SKM-1 treated with dmso at 0.1 percent for 144 hours (cell line): Measurements from ENCODE around the gene TMEM61.
"Not testable (repeated sequence)": the region's sequence is repeated elsewhere in the genome, so short reads cannot be mapped to it uniquely, and the experiment has no call there.

Experiments
- DNase-seq: peaks from one replicate; lab custom pipeline; 2025; ENCODE audit not compliant: unreplicated experiment; lab: John Stamatoyannopoulos, UW

Gene TMEM61

DNA sequence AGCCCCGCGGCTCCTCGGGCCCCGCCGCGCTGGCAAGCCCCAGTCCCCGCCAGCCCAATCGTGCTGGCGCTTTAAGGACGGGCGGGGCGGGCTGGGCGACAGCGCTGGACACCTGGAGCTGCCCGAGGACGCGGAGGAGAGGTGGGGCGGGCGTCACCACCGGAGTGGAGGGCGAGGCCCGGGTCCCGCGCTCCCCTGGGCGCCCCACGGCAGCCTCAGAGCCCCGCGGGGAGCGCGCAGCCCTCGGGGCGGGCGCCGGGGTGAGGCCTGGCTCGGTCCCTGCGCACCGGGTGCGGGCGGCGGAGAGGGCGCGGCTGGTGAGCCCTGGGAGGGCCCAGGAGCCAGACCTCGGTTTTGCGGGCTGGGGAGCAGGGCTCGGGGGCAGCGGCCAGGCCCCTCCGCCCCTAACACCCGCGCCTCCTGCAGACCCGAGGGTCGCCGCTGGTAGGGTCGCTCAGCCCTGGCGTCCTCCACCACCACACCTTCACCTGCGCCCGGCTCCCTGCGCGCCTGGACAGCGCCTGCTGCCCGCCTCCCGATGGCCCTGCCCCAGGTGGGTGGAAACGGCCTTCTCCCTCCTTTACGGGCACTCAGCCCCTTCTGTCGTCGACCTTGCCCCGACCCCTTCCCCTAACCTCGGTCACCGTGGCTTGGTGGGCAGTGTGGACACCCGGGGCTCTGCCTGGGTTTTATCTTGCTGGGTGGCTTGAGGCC is at the start of gene TMEM61:
Gene TMEM61, plus strand, starts transcription at position 101 of the 714 bp plus-strand sequence. Its CDS starts 438 bp downstream, at position 539.
- DNase-seq = no peak

DNA sequence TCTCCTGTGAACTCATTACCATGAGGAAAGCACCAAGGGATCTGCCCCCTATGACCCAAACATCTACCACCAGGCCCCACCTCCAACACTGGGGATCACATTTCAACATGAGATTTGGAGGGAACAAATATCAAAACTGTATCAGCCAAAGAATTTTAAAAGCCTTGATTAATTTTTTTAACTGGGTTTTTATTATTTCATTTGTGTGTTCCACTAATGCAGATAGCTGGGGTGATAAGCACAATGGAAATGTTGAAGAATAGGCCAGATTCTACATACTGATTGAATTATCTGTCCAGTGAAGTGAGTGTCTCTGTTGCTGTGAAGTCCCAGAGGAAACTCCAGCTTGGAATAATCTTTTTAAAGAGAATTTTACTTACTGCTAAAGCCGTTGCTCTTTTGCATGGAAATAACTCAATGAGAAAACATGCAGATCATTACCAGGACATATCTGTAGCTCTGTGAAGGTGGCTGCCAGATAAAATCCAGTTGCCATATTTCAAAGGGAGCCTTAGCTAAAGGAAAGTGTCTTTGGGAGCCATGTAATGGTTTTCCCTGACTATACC is 49.1 kb upstream of the TMEM61 start:
- no peak for DNase-seq

DNA sequence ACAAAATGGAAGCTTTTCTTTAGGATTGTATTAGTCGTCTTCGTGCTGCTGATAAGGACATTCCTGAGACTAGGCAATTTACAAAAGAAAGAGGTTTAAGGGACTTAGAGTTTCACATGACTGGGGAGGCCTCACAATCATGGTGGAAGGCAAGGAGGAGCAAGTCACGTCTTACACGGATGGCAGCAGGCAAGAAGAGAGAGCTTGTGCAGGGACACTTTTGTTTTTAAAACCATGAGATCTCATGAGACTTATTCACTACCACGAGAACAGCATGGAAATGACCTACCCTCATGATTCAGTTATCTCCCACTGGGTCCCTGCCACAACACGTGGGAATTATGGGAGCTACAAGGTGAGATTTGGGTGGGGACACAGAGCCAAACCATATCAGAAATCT is 46.3 kb upstream of the TMEM61 start:
- DNase-seq = not testable (repeated sequence)

GRCh38 chr1:54934869-54935268 is 45.6 kb upstream of the TMEM61 start:
- no peak for DNase-seq

DNA sequence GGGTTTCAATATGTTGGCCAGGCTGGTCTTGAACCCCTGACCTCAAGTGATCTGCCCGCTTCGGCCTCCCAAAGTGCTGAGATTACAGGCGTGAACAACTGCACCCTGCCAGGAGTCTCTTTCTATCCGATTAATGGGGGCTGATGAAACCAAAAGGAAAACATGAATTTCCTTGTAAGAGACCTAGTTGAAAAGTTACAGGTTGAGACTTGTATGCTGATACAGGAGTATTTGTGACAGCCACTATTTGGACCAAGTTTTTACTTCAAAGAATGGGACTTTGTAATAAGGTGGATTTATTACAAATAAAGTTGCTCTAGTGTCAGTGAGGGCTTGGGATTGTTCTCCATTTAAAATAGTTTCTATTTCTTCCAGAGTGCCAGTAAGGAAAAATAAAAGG is 43.6 kb upstream of the TMEM61 start:
- no peak for DNase-seq

- DNase-seq = no peak
These were observed 43.0 kb upstream of the TMEM61 start for GRCh38 chr1:54937469-54937868.

DNA sequence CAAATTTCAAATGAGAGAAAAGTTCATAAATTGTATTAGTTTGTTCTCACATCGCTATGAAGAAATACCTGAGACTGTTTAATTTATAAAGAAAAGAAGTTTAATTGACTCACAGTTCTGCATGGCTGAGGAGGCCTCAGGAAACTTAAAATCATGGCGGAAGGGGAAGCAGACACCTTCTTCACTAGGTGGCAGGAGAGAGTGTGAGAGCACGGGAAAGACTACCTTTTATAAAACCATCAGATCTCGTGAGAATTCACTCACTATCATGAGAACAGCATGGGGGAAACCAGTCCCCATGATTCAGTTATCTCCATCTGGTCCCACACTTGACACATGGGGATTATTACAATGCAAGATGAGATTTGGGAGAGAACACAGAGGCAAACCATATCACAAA is 41.5 kb upstream of the TMEM61 start:
- not testable (repeated sequence) for DNase-seq

DNA sequence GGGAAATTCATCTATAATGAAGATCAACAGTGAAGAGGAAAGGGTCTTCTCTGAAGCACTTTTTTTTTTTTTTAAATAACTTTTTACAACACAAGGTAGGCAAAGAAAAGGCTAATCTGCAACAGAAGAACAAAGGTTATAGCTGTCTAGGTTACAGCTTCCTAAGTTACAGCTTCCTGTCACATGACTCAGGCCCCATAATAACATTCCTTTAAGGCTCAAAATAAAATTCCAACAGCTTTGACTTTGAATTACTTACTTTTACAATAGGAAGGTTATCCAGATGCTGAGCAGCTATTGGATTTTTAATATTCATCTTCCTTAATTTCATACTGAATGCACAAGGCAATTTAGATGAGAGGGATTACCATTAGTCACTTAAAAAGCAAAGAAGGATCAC is 40.4 kb upstream of the TMEM61 start:
- DNase-seq = no peak

- no peak for DNase-seq
These were observed 37.5 kb upstream of the TMEM61 start for GRCh38 chr1:54942976-54943375.

GRCh38 chr1:54944610-54945392 is 35.6 kb upstream of the TMEM61 start:
- DNase-seq = peak; percentile 65

DNA sequence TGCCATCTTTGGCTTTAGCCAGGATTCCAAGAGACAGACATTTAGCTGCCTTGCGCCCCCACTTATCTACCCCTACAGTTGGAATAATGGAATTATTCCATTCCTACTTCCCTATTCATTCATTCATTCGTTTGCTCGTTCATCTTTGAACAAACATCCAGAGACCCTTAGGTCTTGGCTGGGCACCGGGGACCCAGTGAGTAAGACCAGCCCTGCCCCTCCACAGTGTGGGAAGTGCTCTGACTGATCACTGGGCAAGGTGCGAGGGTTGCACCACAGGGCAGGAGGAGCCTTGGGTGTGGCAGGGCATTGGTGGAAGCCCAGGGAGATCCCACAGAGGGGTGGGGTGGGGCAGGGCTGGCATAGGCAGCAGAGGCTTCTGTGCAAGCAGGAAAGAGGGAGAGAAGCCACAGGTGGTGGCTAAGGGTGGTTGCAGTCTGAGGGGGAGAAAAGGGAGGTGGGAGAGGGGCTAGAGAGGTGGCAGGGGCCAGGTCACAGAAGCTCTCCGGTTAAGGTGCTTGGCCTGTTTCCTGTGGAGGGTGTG is 35.0 kb upstream of the TMEM61 start:
- no peak for DNase-seq

DNA sequence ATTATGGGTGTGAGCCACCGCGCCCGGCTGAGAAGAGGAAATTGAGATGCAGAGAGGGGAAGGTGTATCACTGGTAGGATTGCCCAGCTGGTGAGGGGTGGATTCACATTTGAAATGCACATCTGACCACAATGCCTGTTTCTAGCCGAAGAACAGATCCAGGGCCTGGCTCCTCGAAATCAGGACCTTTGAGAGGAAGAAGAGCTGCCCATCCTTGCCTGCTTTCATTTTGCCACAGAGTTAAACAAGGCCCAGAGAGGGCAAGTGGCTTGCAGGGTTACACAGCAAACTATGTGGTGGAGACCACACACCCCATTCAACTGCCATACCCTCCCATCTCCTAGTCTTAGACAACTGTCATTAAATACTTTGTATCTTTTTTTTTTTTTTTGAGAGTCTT is 32.9 kb upstream of the TMEM61 start:
- no peak for DNase-seq

GRCh38 chr1:54949053-54949452 is 31.4 kb upstream of the TMEM61 start:
- DNase-seq = no peak

DNA sequence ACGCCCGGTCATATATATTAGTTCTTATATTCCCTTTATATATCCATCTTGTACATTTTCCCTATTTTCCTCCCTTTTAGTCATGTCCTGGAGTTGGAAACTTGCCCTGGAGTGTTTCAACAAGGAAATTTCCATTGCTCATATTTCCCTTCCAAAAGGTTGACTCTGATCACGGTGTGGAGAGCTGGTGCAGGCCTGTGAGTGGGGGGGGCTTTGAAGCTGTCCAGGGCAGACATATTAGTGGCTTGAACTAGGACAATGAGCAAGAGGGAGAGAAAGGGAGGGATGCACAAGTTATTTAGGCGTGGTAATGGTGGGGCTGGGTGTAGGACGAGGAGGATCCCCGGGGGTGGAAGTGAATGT is 30.4 kb upstream of the TMEM61 start:
- DNase-seq = no peak

GRCh38 chr1:54950369-54951163 is 29.9 kb upstream of the TMEM61 start:
- DNase-seq = peak; percentile 74

DNA sequence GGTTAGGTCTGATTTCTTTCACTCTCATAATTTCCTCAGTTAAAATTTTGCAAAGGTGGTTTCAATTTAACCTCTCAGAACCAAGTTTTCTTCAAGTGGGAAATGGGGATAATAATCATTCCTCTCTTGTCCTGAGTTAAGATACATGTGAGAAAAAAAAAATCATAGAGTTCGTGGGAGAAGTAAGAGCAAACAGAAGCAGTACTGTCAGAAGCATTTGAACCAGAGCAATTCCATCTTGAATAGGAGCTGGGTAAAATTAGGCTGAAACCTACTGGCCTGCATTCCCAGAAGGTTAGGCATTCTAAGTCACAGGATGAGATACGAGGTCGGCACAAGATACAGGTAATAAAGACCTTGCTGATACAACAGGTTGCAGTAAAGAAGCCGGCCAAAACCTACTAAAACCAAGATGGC is 28.6 kb upstream of the TMEM61 start:
- no peak for DNase-seq

GRCh38 chr1:54952950-54953718 is 27.3 kb upstream of the TMEM61 start:
- no peak for DNase-seq

DNA sequence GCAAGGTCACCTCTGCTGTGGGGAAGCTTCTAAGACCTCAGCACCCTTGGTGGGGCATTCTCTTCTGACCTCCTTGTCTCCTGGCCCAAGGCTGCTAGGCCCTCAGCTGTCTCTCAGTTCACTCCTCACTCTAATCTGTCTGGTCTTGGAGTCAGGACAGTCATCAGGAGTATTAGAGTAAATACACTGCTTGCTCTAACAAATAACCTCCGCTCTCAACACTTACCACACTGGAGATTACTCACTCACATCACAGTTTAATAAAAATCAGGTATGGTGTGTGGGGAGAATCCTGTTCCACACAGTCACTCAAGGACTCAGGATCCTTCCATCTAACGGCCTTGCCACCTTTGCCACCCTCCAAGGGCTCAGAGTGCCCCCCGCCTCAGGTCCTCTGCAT is 26.6 kb upstream of the TMEM61 start:
- no peak for DNase-seq

DNA sequence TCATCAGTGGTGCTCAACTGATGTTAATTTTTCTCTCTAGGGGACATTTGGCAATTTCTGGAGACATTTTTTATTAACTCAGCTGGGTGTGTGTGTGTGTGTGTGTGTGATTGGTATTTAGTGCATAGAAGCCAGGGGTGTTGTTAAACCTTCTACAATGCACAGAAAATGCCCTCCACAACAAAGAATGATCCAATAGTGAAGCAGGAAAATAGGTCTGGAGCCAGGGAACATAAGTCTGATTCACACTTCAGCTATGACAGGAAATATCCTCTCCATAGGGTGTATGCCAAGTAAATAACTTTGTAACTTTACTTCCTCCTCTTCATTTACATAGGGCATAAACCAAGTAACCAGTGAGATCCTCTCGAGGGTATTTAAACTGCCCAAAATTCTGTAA is 25.1 kb upstream of the TMEM61 start:
- no peak for DNase-seq

GRCh38 chr1:54956726-54957125 is 23.7 kb upstream of the TMEM61 start:
- DNase-seq = no peak
